Measurements from ENCODE around the gene TCF7L1.

TCF7L1 gene

DNA sequence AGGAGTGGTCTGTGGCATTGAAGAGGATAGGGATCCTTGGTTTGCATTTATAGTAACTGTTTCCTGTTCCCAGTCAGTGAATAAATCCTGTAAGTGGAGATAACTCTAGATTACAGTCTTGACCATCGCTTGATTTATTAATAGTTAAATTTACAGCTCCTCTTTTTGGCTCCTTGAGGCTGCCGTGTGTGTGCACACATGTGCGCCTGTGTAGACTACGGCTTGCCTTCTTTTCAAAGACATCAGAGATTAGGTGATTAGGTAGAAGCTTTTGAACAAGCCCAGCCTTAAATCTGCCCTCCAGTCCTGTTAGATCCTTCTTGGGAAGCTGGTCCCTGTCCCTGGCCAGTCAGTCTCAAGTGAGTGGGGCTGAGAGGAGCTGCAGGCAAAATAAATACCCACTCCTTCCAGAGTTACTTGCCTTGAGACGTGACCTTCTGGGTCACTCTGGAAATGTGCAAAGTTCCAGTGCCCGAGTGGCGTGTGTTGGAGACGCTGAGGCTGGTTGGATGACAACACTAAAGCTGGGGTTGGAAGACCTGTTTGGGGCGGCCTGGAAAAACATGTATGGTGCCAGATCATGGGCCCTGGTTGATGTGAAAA lies 32.0 kb downstream of the TCF7L1 start:
- no peak for DNase-seq

DNA sequence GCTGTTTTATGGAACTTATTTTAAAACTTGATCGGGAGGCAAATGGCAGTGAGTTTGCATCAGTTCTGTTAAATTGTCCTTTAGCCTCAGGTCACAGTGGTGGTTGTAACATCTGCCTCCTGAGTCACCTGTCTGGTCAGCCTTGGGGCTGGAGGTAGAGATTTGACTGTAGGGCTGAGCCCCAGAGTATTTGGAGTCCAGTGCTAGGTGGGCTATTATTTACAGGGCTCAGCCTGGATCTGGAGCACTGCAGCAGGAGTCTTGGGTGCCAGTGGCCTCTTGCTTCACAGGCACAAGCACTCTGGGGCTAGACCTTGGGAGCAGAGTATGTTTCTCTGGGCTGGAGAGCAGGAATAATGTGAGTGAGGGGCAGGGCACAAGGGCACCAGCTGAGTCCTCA lies 32.8 kb downstream of the TCF7L1 start:
- no peak for DNase-seq

DNA sequence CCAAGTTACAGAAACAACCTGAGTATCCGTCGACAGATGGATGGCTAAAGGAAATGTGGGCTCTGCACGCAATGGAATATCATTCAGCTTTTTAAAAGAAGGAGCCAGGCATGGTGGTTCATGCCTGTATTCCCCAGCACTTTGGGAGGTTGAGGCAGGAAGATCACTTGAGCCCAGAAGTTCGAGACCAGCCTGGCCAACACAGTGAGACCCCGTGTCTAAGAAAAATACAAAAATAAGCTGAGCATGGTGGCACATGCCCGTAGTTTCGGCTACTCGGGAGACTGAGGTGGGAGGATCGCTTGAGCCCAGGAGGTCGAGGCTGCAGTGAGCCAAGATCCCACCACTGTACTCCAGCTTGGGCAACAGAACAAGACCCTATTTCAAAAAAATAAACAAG lies 34.3 kb downstream of the TCF7L1 start:
- no peak for DNase-seq

DNA sequence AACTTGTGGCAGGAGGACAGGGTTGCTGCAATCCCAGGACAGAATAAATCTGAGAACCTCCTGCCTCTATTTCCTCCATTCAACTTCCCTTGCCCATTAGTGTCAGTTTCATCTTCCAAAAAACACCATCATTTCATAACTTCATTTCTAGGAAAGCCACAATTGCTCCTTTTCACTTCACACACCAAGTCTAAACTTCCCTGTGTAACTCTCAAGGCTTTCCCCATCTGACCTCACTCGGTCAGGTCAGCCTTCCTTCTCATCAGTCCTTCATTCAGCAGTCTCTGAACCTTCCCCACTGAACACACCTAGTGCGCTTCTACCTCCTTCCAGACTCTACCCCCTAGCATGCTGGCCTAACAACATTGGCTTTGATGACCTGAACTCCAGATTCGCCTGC lies 35.8 kb downstream of the TCF7L1 start:
- no peak for DNase-seq

GRCh38 chr2:85169581-85169980 lies 36.4 kb downstream of the TCF7L1 start:
- DNase-seq = no peak

GRCh38 chr2:85170938-85171475 lies 37.8 kb downstream of the TCF7L1 start:
- no peak for DNase-seq

DNA sequence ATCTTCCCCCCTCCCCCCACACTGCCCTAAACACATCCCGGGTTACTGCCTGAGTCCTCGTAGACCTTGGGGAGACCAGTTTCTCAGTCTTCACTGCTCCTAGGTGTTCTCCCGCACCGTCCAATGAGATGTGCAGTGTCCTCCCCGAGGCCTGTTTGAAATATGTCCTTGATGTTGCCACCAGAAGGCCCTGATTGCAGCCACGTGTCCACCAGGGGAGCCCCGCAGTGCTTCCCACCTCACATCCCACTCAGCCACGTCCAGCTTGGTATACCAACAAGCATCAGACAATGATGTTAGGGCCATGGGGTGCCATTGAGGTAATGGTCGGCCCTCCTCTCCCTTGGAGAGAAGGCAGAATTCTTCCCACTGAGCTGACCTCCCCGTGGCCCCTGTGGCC lies 38.7 kb downstream of the TCF7L1 start:
- no peak for DNase-seq

GRCh38 chr2:85173909-85174308 lies 40.7 kb downstream of the TCF7L1 start:
- no peak for DNase-seq

DNA sequence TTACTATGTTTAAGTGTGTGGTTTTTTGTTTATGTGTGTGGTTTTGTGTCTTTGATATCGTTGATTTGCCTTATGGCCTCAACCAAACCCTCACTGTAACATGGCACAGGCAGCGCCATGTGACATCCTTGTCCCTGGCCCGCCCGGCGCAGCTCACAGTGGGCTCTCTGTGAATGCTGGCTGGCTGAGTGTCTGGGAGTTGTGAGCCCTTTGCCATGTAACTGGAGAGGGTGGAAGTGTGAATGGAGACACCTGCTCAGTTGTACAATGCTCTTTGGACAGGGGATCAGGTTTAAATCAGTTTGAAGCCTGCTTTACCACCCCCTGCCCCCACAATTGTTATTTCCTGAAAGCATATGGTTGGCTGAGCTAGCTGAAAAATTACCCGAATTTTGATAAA lies 41.8 kb downstream of the TCF7L1 start:
- DNase-seq = no peak

- no peak for DNase-seq
Measured at GRCh38 chr2:85175369-85176299, 42.4 kb downstream of the TCF7L1 start.

- no peak for DNase-seq
Measured at GRCh38 chr2:85177031-85177824, 44.0 kb downstream of the TCF7L1 start.

DNA sequence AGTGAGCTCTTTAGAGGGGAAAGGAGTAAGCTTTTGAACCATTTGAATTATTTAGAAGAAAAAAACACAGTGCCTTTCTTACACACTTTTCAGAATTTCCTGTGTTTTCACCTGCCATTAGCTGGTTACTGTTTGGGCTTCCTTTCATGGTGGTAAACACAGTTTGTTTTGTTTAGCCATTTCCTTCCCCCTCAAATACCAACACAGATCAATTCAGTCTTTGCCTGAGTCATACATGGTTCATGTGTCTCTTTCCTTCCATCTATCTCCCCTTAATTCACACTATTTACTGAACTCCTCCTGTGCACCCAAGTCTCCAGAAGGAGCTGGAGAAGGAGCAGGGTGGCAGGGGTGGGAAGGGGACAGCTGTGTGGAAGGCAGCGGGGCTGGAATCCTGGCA lies 45.0 kb downstream of the TCF7L1 start:
- no peak for DNase-seq

GRCh38 chr2:85178980-85179411 lies 45.8 kb downstream of the TCF7L1 start:
- no peak for DNase-seq

- DNase-seq = no peak
Measured at GRCh38 chr2:85179541-85179940, 46.3 kb downstream of the TCF7L1 start.

DNA sequence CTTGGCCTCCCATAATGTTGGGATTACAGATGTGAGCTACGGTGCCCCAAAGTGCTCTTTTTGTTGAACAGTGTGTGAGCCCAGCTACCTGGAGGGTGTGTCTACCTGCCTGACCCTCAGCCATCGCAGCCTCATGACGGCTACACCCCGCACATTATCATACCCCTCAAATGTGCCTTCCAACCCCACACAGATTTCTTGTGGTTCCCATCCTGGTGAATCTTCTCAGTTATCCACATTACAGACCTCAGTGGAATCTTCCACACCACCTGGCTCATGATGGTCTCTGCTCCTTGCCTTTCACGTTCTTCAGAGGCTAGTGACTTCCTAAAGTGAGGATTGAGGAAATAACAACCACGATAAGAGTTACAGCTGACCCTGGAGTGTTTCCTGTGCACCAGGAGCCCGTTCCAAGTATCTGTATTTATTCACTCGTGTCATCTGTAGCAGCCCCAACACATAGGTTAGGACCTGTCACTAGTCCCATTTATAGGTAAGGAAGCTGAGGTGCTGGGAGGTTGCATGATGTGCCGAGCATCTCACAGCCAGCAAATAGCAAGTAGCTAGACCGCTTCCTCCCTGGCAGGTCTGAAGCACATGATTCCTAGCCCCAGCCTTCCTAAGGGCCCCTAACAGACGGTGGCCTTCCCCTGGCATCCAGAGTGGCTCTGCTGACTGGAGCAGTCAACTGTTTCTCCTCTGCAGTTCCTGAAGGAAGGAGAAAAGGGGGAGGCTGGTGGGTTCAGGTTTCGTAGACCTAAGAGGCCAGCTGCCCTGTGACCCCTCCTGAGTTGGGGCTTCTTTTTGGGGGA lies 47.3 kb downstream of the TCF7L1 start:
- no peak for DNase-seq

DNA sequence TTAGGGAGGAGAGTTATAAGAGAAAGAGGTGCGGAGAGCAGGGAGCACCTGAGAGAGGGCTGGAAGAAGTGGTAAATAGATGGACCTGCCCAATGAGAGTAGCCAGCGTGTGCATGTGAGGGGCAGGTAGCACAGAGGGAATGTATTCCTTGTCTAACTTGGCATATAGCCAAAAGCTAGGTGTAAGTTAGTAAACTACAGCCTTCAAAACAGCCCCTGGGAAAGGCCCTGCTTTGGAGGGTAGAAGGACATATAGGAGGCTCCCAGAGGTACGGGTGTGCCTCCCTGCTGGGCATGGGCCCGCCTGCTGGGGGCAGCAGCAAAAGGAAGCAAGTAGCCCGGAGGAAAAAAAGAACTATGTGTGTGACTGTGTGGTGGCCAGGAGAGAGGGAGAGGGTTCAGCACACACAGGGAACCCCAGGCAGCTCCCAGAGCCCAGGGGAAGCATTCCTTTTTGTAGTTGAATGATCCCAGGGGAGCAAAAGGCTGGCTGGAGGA lies 48.0 kb downstream of the TCF7L1 start:
- no peak for DNase-seq

GRCh38 chr2:85181844-85182456 lies 48.8 kb downstream of the TCF7L1 start:
- DNase-seq = no peak

DNA sequence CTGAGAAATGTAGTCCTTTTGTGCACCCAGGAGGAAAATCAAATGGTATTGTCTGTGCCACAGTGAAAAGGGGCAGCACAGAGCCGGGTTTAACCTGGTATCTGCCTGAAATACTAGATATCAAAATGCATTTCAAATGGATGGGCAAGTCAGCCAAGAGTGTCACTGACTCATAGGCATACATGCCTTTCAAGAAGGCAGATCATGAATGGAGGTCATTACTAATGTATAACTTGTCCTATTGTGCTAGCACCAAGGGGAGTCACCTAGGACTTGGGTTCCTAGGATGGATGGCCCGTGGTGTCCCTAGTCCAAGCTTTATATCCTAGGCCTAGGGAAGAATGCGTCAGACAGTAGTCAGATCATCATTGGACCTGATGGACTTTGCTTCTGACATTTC lies 49.9 kb downstream of the TCF7L1 start:
- DNase-seq = no peak

DNA sequence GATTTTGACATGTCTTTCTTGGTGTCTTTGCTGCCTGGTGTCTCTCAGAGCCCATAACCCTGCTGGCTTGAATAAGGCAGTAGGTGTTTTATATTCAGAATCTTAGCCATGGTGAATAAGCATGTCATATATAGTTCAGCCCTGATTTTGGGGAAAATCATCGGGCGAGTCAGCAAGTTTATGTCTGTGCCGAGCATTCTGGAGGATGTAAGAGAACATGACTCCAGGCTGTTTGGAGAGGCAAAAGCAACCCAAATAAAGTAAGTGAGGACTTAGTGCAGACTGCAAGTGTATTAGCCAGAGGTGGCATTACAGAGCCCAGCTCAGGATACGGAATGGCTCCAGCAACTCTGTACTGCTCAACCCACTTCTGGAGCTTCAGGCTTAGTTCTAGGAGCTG lies 50.3 kb downstream of the TCF7L1 start:
- no peak for DNase-seq

DNA sequence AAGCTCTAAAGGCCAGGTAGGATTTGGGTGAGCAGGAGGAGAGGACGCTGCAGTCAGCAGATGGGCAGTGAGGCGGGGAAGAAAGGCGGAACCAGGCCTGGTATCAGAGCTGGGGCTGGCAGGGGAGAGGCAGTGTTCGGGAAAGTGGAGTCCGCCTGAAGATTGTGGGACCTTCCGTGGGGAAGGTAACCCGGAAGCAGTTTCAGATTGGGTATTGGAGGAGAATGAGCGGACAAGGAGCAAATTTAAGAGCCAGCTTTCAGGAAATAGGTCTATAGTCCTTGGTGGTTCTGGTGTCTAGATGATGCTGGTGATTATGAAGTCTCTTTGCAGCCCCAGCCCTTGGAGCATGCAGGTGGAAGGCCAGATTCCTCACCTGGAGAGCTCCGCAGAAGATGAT lies 51.0 kb downstream of the TCF7L1 start:
- no peak for DNase-seq

GRCh38 chr2:85184990-85185389 lies 51.8 kb downstream of the TCF7L1 start:
- DNase-seq = no peak

DNA sequence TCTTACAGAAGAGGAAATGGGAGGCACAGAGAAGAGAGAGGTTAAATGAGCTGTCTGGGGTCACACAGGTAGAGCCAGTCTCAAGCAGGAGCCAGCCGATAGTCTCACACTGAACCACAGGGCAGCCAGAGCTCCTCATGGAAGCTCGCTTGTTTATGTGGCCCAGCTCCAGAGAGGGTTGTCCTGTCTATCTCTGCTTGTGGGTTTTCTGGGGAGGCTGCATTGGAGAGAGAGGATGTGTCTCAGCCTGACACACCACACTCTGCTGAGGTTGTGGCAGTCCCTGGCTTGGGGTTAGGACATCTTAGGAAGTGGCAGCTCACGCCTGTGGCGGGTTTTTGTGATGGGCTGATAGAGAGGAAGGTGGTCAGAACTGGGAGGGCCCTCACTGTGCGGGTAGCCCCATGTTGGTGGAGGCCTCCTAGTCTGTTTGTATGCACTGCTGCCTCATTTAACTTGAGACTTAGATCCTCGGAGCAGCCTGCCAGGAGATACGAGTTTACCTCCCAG lies 52.3 kb downstream of the TCF7L1 start:
- peak; percentile 13 for DNase-seq

Measured in NK-92 treated with Interleukin-12 subunit alpha and Interleukin-12 subunit beta, amount 100 ng/mL, for 24 hours (cell line).